Activated CD8-positive, alpha-beta memory T cell treated with anti-CD3 and anti-CD28 coated beads, Interleukin-2, amount 50 U/mL, for 24 hours (primary cell): ENCODE measurements around the gene LSM12.

Experiments
- DNase-seq: peaks from one replicate; pipeline ENCODE4 v3.0.0-alpha.2; 2020; ENCODE audit errors: extremely low read depth

The LSM12 gene

DNA sequence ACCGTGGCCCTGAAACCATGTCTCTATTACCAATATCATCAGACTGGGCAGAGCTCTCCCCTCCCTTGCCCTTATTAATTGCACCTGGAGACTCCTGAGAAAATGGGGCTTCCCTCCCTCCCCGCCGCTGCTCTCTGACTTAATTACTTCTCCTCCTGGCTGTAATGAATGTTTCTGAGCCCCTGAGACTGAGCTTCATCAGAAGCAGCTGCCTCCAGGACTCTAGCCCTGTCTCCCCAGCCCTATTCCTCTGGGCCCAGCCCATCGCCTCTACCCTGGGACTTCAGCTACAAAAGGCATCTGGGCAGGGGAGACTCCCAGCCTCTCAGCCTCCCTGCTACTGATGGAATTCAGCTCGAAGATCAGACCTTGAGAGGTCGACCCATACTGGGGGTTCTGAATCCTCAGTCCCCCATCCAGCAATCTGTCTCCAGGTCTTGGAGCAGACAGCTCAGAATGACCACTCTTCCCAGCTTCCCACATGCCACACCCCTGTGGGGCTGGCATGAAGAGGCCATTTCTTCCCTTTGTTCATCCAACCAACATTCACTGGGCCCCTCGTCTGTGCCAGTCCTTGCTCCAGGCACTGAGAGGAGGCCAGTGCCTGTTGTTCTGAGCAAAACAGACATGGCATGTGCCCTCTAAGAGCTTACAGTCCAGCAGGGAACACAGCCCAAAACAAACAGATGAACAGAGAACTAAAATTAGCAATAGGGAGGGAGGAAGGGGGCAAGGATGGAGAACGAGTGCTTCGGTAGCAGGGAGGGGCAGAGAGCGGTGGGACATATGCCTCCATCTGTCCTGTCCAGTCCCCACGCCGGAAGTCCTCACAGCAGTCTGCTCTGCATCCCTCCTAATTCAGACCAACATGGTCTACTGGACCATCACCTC is 79.1 kb downstream of the LSM12 start:
- no peak for DNase-seq

DNA sequence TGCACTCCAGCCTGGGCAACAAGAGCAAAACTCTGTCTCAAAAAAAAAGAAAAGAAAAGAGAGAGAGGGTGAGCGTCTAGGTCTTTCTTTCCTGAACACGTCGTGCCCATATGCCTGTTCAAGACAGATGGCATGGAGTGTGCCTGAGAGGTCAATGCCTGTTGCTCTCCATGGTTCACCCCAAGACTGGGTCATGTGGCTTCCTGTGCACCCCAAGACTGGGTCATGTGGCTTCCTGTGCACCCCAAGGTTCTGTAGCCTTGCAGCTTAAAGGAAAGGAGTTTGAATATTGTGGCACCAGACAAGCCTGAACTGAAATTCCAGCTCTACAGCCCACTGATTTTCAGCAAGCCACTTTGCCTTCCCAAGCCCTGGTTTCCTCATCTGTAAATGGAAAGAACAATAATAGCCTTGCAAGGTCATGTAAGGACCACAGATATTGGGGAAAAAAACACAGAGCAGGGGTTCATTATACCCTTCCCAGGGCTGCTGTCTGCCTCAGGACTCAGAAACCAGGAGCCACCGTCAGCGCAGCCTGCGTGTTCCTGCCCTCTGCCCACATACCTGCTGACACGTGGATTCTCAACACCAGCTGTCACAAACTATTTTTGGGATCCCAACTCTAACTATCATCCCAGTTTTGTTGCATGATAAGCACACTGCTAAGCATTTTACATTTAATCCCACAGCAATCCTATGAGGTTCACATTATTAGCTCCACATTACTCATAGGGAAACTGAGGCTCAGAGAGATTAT is 80.1 kb downstream of the LSM12 start:
- DNase-seq: no peak

- no peak for DNase-seq
Observed at GRCh38 chr17:43984521-43984920, 82.0 kb downstream of the LSM12 start.
